HL-60 (cell line): Measurements from ENCODE around the gene GAB1.

ENCODE experiments used
- DNase-seq, 2 experiments: peaks; one replicate each; pipeline ENCODE4 v3.0.0-alpha.2; 2010 to 2020; ENCODE audit warnings: low read depth in 1 of 2, low spot score in 1 of 2
- H3K27ac ChIP-seq: fragments of 250-450 bp; sonication (Bioruptor Pico); replicated peaks from 2 replicates; pipeline ENCODE4 v1.5.1; 2020; ENCODE audit warnings: mild to moderate bottlenecking, moderate library complexity
- H3K27me3 ChIP-seq: fragments of 250-450 bp; sonication (Bioruptor Pico); 2 replicates; pipeline ENCODE4 v1.5.1; 2021; ENCODE audit warnings: mild to moderate bottlenecking, moderate library complexity; ENCODE audit not compliant: insufficient read depth, poor library complexity, severe bottlenecking
- H3K4me3 ChIP-seq: replicated peaks from 2 replicates; pipeline ENCODE4 v1.5.1; 2011; ENCODE audit warnings: mild to moderate bottlenecking, control low read depth, low read length; ENCODE audit not compliant: insufficient read depth
- CTCF ChIP-seq: IDR thresholded peaks from one replicate; pipeline ENCODE4 v1.5.1; 2011; ENCODE audit warnings: low read length, control low read depth, inconsistent platforms; ENCODE audit not compliant: insufficient read depth
- GABPA ChIP-seq: IDR thresholded peaks from 2 replicates; pipeline ENCODE4 v1.6.1; 2012; ENCODE audit warnings: low read depth
- POLR2AphosphoS5 ChIP-seq: IDR thresholded peaks from 2 replicates; pipeline ENCODE4 v1.6.1; 2012; ENCODE audit warnings: low read depth
- REST ChIP-seq: IDR thresholded peaks from 2 replicates; pipeline ENCODE4 v1.6.1; 2012; ENCODE audit warnings: low read depth; ENCODE audit not compliant: insufficient replicate concordance
- SPI1 ChIP-seq: IDR thresholded peaks from 2 replicates; pipeline ENCODE4 v1.6.1; 2012; ENCODE audit warnings: low read depth, mild to moderate bottlenecking, borderline replicate concordance

Gene GAB1

GRCh38 chr4:143511906-143512305, 175.2 kb downstream of the GAB1 start:
- no peak overlapping the region for H3K4me3 ChIP-seq
- H3K27ac ChIP-seq, result no peak overlapping the region
- no peak for DNase-seq
- H3K27me3 ChIP-seq, result no peaks in the 10 kb centered on the region
- TF ChIP-seq REST (no peak), POLR2AphosphoS5 (no peak), SPI1 (no peak), CTCF (no peak), GABPA (no peak)

DNA sequence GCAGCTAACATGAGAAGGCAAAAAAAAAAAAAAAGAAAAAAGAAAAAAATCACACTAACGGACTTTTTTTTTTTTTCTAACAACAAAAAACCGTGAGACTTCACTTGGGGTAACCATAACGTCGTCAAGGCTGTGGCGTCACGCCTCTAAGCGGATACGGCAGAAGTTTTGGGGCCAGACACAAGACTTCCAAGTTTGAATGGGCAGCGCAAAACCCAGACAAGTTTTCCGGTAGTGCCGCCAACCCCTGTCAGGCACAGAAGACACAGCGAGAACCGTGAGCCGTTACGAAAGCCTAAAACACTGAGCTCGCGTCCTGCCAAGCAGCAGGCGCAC, 176.3 kb downstream of the GAB1 start:
- Histone ChIP-seq H3K27ac (peak overlapping the region; percentile 95), H3K27me3 (no peaks in the 10 kb centered on the region), H3K4me3 (peak overlapping the region; percentile 85)
- TF ChIP-seq CTCF (no peak), GABPA (0 out of 2 replicates have a peak, but pooled peaks have one; percentile 0)
- DNase-seq, result no peak

- H3K27me3 ChIP-seq, result no peaks in the 10 kb centered on the region
- H3K4me3 ChIP-seq, result peak within 1 kb of the TSS; percentile 85
- peak within 1 kb of the TSS; percentile 95 for H3K27ac ChIP-seq
- DNase-seq, result peak; percentile 93 to 97
- TF ChIP-seq GABPA (no peak), REST (peak; percentile 63), POLR2AphosphoS5 (peak; percentile 76)
Measured at GRCh38 chr4:143513314-143514168, 176.9 kb downstream of the GAB1 start, which contains the start of gene SMARCA5. Gene SMARCA5 (plus strand): TSS chr4:143513702. CDS start chr4:143513925, 223 bp downstream.

GRCh38 chr4:143514169-143514495, 177.5 kb downstream of the GAB1 start:
- no peaks in the 10 kb centered on the region for H3K27me3 ChIP-seq
- peak overlapping the region; percentile 85 for H3K4me3 ChIP-seq
- H3K27ac ChIP-seq, result peak overlapping the region; percentile 95
- TF ChIP-seq POLR2AphosphoS5, result no peak
- no peak for TF ChIP-seq GABPA
- no peak for TF ChIP-seq CTCF
- no peak for TF ChIP-seq REST
- no peak for TF ChIP-seq SPI1
- no peak for DNase-seq
